H1 (cell line): Measurements from ENCODE around the gene MAN1C1. TPM values are rescaled to one million over a fixed set of nuclear protein-coding genes. Genes with fewer than 3 reads are reported as not detected.
A peak's percentile ranks its signal among the peaks of the same experiment; 100 is the strongest.

Experiments used
- ASH2L ChIP-seq: fragments of 200-600, 300-600 bp; sonication (generic); IDR thresholded peaks from one replicate; pipeline ENCODE4 v1.7.1; 2017; ENCODE audit warnings: low read length
- CBX8 ChIP-seq: fragments of 300-800, 300-1000 bp; sonication (generic); IDR thresholded peaks from 2 replicates; pipeline ENCODE4 v1.7.1; 2016; ENCODE audit warnings: low read depth, low read length, borderline replicate concordance
- CEBPB ChIP-seq: IDR thresholded peaks from 2 replicates; pipeline ENCODE4 v1.6.1; 2012; ENCODE audit warnings: low read depth, low read length
- CHD2 ChIP-seq: IDR thresholded peaks from 2 replicates; pipeline ENCODE4 v1.6.1; 2012; ENCODE audit warnings: low read length, improper control_type of control experiment
- CREB1 ChIP-seq: IDR thresholded peaks from 2 replicates; pipeline ENCODE4 v1.6.1; 2012; ENCODE audit warnings: inconsistent platforms
- CTCF ChIP-seq, 3 experiments: IDR thresholded peaks; 1 replicate in 2 of 3; 2 replicates in 1 of 3; pipeline versions ENCODE4 v1.5.1 to v1.6.1; 2011; ENCODE audit warnings: low read length in 3 of 3, mild to moderate bottlenecking in 3 of 3, inconsistent platforms in 2 of 3, low read depth in 1 of 3, moderate library complexity in 1 of 3; ENCODE audit not compliant: insufficient read depth in 1 of 3; ENCODE audit errors: control extremely low read depth in 1 of 3
- EGR1 ChIP-seq: IDR thresholded peaks from 2 replicates; pipeline ENCODE4 v1.6.1; 2011; ENCODE audit warnings: low read depth, low read length, borderline replicate concordance
- EZH2 ChIP-seq: fragments of 200-600 bp; sonication (generic); IDR thresholded peaks from 2 replicates; pipeline ENCODE4 v1.7.1; 2012; ENCODE audit warnings: low read depth, mild to moderate bottlenecking, moderate library complexity, low read length, inconsistent platforms; ENCODE audit not compliant: severe bottlenecking
- HDAC2 ChIP-seq, 2 experiments: fragments of 300-600 bp in 1 of 2; sonication (generic) in 1 of 2; IDR thresholded peaks; 2 replicates each; pipeline ENCODE4 v1.6.1; 2011 to 2012; ENCODE audit warnings: low read depth in 2 of 2, low read length in 2 of 2, mild to moderate bottlenecking in 2 of 2, moderate library complexity in 2 of 2, borderline replicate concordance in 1 of 2, inconsistent platforms in 1 of 2
- HDAC6 ChIP-seq: IDR thresholded peaks from one replicate; pipeline ENCODE4 v1.7.1; 2012; ENCODE audit warnings: low read depth, mild to moderate bottlenecking, inconsistent platforms, low read length, moderate library complexity
- NANOG ChIP-seq: IDR thresholded peaks from 2 replicates; pipeline ENCODE4 v1.6.1; 2011; ENCODE audit warnings: low read length, low read depth, mild to moderate bottlenecking, inconsistent platforms; ENCODE audit not compliant: insufficient read depth, poor library complexity, severe bottlenecking
- POLR2A ChIP-seq, 2 experiments: IDR thresholded peaks; 1 replicate in 1 of 2; 2 replicates in 1 of 2; pipeline ENCODE4 v1.6.1; 2011; ENCODE audit warnings: low read depth in 2 of 2, low read length in 2 of 2, mild to moderate bottlenecking in 2 of 2; ENCODE audit errors: control extremely low read depth in 1 of 2
- POU5F1 ChIP-seq: IDR thresholded peaks from 2 replicates; pipeline ENCODE4 v1.6.1; 2011; ENCODE audit warnings: low read depth, mild to moderate bottlenecking, low read length, moderate library complexity
- RBBP5 ChIP-seq: IDR thresholded peaks from 2 replicates; pipeline ENCODE4 v1.7.1; 2012; ENCODE audit warnings: low read depth, mild to moderate bottlenecking, inconsistent platforms, low read length, moderate library complexity, borderline replicate concordance
- RFX5 ChIP-seq: IDR thresholded peaks from 2 replicates; pipeline ENCODE4 v1.6.1; 2011; ENCODE audit warnings: low read depth, low read length, improper control_type of control experiment, borderline replicate concordance
- SAP30 ChIP-seq: fragments of 300-600 bp; sonication (generic); IDR thresholded peaks from 2 replicates; pipeline ENCODE4 v1.7.1; 2012; ENCODE audit warnings: low read length, moderate library complexity, mild to moderate bottlenecking, inconsistent platforms; ENCODE audit not compliant: insufficient read depth, insufficient replicate concordance
- SIX5 ChIP-seq: IDR thresholded peaks from 2 replicates; pipeline ENCODE4 v1.6.1; 2011; ENCODE audit warnings: mild to moderate bottlenecking, low read depth, low read length
- SP1 ChIP-seq: IDR thresholded peaks from 2 replicates; pipeline ENCODE4 v1.6.1; 2011; ENCODE audit warnings: low read depth, low read length
- SP2 ChIP-seq: IDR thresholded peaks from 2 replicates; pipeline ENCODE4 v1.6.1; 2012; ENCODE audit warnings: mild to moderate bottlenecking, low read length, inconsistent platforms
- SP4 ChIP-seq: IDR thresholded peaks from 2 replicates; pipeline ENCODE4 v1.6.1; 2012; ENCODE audit warnings: low read length, inconsistent platforms
- SUZ12 ChIP-seq: fragments of 200-600 bp; sonication (generic); IDR thresholded peaks from 2 replicates; pipeline ENCODE4 v1.6.1; 2012; ENCODE audit warnings: mild to moderate bottlenecking, inconsistent platforms, low read length, moderate library complexity, mixed read lengths
- TAF1 ChIP-seq: IDR thresholded peaks from 2 replicates; pipeline ENCODE4 v1.6.1; 2011; ENCODE audit warnings: mild to moderate bottlenecking, low read depth, low read length
- TBP ChIP-seq: IDR thresholded peaks from 2 replicates; pipeline ENCODE4 v1.6.1; 2011; ENCODE audit warnings: low read depth, low read length, improper control_type of control experiment
- polyA plus RNA-seq, 7 experiments: library from polyadenylated mRNA; depleted of rRNA in 3 of 7; stranded (reverse) in 5 of 7; unstranded in 2 of 7; fragments of >200 nt in 5 of 7; fragments of 200-250 nt in 2 of 7; gene quantifications; 1 replicate in 5 of 7; 2 replicates in 1 of 7; 4 replicates in 1 of 7; pipeline versions ENCODE4 v1.2.1 to v1.2.3, GENCODE V29; 2011 to 2013; ENCODE audit warnings: missing spikeins in 2 of 7, mixed read lengths in 2 of 7
- total RNA-seq: library from RNA; stranded (reverse); fragmentation: NEBNext Ultra II Directional; extraction: Animal tissue kit (Norgen Biotek cat#: 25700); gene quantifications from 2 replicates; pipeline ENCODE4 v1.2.1, GENCODE V29; 2021

Gene MAN1C1
- total and polyA plus RNA-seq, 2 of the 8 experiments (the other 6 are each of a cell fraction or from before 2014, with no cell fraction given): 7.8 to 15.2 TPM

DNA sequence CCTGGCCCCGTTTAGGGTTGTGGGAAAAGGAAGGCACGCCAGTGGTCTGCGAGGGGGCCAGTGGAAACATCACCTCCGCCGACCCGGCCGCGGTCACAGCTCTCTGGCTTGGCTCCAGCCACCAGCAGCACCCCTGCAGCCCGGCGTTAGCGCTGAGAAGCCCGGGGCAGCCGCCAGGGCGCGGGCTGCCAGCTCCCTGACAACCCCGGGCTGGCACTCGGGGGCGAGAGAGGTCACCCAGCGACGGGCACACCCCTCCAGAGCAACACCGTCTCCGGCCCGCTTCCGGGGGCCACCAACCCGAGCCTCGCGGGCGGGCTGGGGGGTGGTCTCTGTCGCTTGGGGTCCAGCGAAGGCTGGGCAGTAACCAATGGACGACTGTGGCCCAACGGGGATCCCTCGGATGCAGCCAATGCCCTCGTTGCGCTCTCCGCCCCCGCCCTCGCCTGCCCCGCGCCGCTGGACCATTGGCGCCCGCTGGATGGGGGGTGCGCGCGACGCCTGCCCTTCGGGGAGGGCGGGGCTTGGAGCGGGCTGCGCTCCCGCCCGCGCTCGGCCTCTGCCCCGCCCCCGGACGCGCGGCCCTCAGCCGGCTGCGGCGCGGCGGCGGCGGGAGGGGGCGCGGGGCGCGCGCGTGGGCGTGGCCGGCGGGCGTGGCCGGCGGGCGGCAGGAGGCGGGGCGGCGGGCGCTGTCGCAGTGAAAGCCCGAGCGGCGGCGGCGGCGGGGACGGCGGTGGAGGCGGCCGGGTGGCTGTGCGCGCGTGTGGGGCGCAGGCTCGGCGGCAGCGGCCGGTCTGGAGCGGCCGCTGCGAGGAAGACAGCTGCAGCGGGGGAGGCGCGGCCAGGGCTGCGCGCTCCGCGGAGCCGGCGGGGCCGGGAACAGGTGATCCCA lies at the start of gene MAN1C1 (continued):
- no peak for TF ChIP-seq SUZ12
- peak; percentile 58 for TF ChIP-seq CREB1
- TF ChIP-seq ASH2L: no peak
- peak; percentile 28 to 57 (median 41) for TF ChIP-seq CTCF (IDR thresholded peaks at IDR 0.05; ENCODE audit: control extremely low read depth in 1 of 3, insufficient read depth in 1 of 3, low read depth in 1 of 3, low read length in 3 of 3)
- no peak for TF ChIP-seq RBBP5
- peak; percentile 82; the same call in 1 of the 2 replicates for TF ChIP-seq EGR1
- TF ChIP-seq SP4: no peak
- no peak for TF ChIP-seq POU5F1
- no peak for TF ChIP-seq TBP
- TF ChIP-seq SP2: no peak
- no peak for TF ChIP-seq SIX5
- TF ChIP-seq POLR2A (IDR thresholded peaks at IDR 0.05; ENCODE audit: control extremely low read depth in 1 of 2, low read depth in 2 of 2, low read length in 2 of 2): no peak
- no peak for TF ChIP-seq HDAC6
- 0 out of 2 replicates have a peak, but pooled peaks have one; percentile 32 for TF ChIP-seq CHD2
- TF ChIP-seq HDAC2 (IDR thresholded peaks at IDR 0.05; ENCODE audit: borderline replicate concordance in 1 of 2, low read depth in 2 of 2, low read length in 2 of 2): no peak
- TF ChIP-seq SP1: peak; percentile 60; the same call in 1 of the 2 replicates
- no peak for TF ChIP-seq CEBPB
- no peak for TF ChIP-seq RFX5
- peak; percentile 10; the same call in 1 of the 2 replicates for TF ChIP-seq TAF1
- TF ChIP-seq CBX8: no peak
- no peak for TF ChIP-seq NANOG
- TF ChIP-seq SAP30: no peak
- TF ChIP-seq EZH2: no peak
